Skeletal muscle tissue (tissue), 4 donors: Measurements from ENCODE around the gene B3GNT3. TPM values are rescaled to one million over a fixed set of nuclear protein-coding genes. Genes with fewer than 3 reads are reported as not detected.
"Not testable (repeated sequence)": the region's sequence is repeated elsewhere in the genome, so short reads cannot be mapped to it uniquely, and the experiment has no call there.

Source experiments
- H3K27ac ChIP-seq: one replicate; pipeline ENCODE4 v1.7.0; 2013; ENCODE audit warnings: mild to moderate bottlenecking, low read depth, low read length, inconsistent platforms
- H3K27me3 ChIP-seq, 3 donors: one replicate each; pipeline ENCODE4 v1.7.0; 2013; ENCODE audit warnings: low read length in 3 of 3; ENCODE audit not compliant: control insufficient read depth in 3 of 3, insufficient read depth in 3 of 3
- H3K36me3 ChIP-seq, 3 donors: one replicate each; pipeline ENCODE4 v1.7.0; 2013; ENCODE audit warnings: low read length in 3 of 3; ENCODE audit not compliant: control insufficient read depth in 3 of 3, insufficient read depth in 3 of 3
- H3K4me1 ChIP-seq, 3 donors: one replicate each; pipeline ENCODE4 v1.7.0; 2013; ENCODE audit warnings: low read length in 3 of 3, mild to moderate bottlenecking in 3 of 3; ENCODE audit not compliant: control insufficient read depth in 3 of 3, insufficient read depth in 3 of 3
- H3K4me3 ChIP-seq, 3 donors: one replicate each; pipeline ENCODE4 v1.7.0; 2013; ENCODE audit warnings: low read length in 3 of 3
- H3K9ac ChIP-seq, 3 donors: one replicate each; pipeline ENCODE4 v1.7.0; 2013; ENCODE audit warnings: low read length in 3 of 3, mild to moderate bottlenecking in 3 of 3, moderate library complexity in 2 of 3, low read depth in 1 of 3
- H3K9me3 ChIP-seq, 3 donors: one replicate each; pipeline ENCODE4 v1.7.0; 2013; ENCODE audit warnings: low read length in 3 of 3; ENCODE audit not compliant: control insufficient read depth in 3 of 3
- total RNA-seq: library from RNA; depleted of rRNA; stranded (reverse); fragments of >200 nt; gene quantifications from one replicate; pipeline ENCODE4 v1.2.3, GENCODE V29; 2014
- donor health status: Osteomylitis.

The B3GNT3 gene
- total RNA-seq, 1 donor from 2014 or later, result not detected

- H3K27me3 ChIP-seq, result peaks cover 35 to 52% (median 48%) of the 10 kb centered on the region in 3 donors
Measured at GRCh38 chr19:17780781-17781180, 14.2 kb upstream of the B3GNT3 start.

GRCh38 chr19:17783721-17784120 is 11.2 kb upstream of the B3GNT3 start:
- not testable (repeated sequence) for H3K4me3 ChIP-seq, H3K9me3 ChIP-seq, H3K36me3 ChIP-seq, H3K4me1 ChIP-seq, H3K9ac ChIP-seq, H3K27ac ChIP-seq
- H3K27me3 ChIP-seq, result peaks cover 23 to 33% (median 30%) of the 10 kb centered on the region in 3 donors

More at GRCh38 chr19:17780781-17781180, 14.2 kb upstream of the B3GNT3 start:
- Histone ChIP-seq H3K4me3 (no peak overlapping the region), H3K36me3 (no peaks in the 10 kb centered on the region), H3K9ac (no peak overlapping the region), H3K4me1 (peaks cover 0 to 4% (median 3%) of the 10 kb centered on the region in 3 donors), H3K9me3 (peaks cover 0 to 2% (median 0%) of the 10 kb centered on the region in 3 donors), H3K27ac (no peak overlapping the region)

DNA sequence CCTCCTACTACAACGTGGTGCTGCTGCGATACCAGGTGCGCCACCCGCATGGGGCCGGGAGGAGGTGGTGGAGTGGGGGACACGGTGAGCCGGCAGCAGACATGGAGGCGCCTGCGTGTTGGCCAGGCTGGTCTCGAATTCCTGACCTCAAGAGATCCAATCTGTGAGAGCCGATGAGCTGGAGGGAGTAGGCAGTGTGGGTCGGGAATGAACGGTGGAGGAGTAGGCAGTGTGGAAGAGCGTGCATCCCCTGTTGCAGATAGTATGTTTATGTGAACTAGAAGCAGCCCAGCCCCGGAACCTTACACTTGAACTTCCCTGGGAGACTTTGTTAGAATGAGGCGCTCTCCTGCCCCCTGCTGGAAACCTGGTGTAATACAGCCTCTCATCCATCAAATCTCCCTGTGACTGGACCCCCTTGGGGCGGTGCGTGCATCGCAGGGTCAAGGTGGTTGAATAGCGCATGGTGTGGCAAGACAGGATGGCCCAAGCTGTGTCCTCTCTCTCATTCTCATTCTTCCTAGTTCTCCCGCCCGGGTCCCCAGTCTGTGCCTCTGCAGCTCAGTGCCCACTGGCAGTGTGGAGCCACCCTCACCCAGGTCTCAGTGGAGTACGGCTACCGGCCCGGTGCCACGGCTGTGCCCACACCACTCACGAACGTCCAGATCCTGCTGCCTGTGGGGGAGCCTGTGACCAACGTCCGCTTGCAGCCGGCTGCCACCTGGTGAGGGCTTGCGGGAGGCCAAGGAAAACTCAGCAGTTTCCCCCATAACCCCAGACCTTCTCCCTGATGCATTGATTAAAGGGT is 10.5 kb upstream of the B3GNT3 start:
- peaks cover 0 to 2% (median 0%) of the 10 kb centered on the region in 3 donors for H3K9me3 ChIP-seq
- no peak overlapping the region for H3K4me3 ChIP-seq
- H3K36me3 ChIP-seq, result peaks cover 0 to 2% (median 0%) of the 10 kb centered on the region in 3 donors
- no peak overlapping the region for H3K9ac ChIP-seq
- peaks cover 16 to 26% (median 26%) of the 10 kb centered on the region in 3 donors for H3K27me3 ChIP-seq
- H3K27ac ChIP-seq, result no peak overlapping the region
- H3K4me1 ChIP-seq, result peaks cover 0 to 3% (median 2%) of the 10 kb centered on the region in 3 donors

GRCh38 chr19:17787274-17787913 is 7.5 kb upstream of the B3GNT3 start:
- Histone ChIP-seq H3K4me1 (peaks cover 0 to 3% (median 2%) of the 10 kb centered on the region in 3 donors), H3K27me3 (peaks cover 7 to 12% (median 11%) of the 10 kb centered on the region in 3 donors), H3K9ac (no peak overlapping the region), H3K9me3 (peaks cover 0 to 2% (median 0%) of the 10 kb centered on the region in 3 donors), H3K4me3 (no peak overlapping the region), H3K27ac (no peak overlapping the region), H3K36me3 (peaks cover 0 to 2% (median 0%) of the 10 kb centered on the region in 3 donors)

GRCh38 chr19:17788632-17789031 is 6.3 kb upstream of the B3GNT3 start:
- H3K4me1 ChIP-seq, result peaks cover 0 to 3% (median 2%) of the 10 kb centered on the region in 3 donors
- H3K9me3 ChIP-seq, result no peaks in the 10 kb centered on the region
- no peak overlapping the region for H3K4me3 ChIP-seq
- no peak overlapping the region for H3K27ac ChIP-seq
- H3K27me3 ChIP-seq, result peaks cover 7 to 16% (median 12%) of the 10 kb centered on the region in 3 donors
- no peak overlapping the region for H3K9ac ChIP-seq
- H3K36me3 ChIP-seq, result peaks cover 0 to 2% (median 0%) of the 10 kb centered on the region in 3 donors

GRCh38 chr19:17790059-17790780 is 4.7 kb upstream of the B3GNT3 start:
- Histone ChIP-seq H3K4me3 (no peak overlapping the region), H3K36me3 (peaks cover 0 to 2% (median 0%) of the 10 kb centered on the region in 3 donors), H3K9ac (no peak overlapping the region), H3K27me3 (peaks cover 17 to 24% (median 23%) of the 10 kb centered on the region in 3 donors), H3K9me3 (no peaks in the 10 kb centered on the region), H3K27ac (no peak overlapping the region), H3K4me1 (no peaks in the 10 kb centered on the region)

- no peak overlapping the region for H3K27ac ChIP-seq
- H3K9ac ChIP-seq, result no peak overlapping the region
- H3K27me3 ChIP-seq, result peaks cover 43 to 47% (median 45%) of the 10 kb centered on the region in 3 donors
- H3K4me3 ChIP-seq, result no peak overlapping the region
- no peaks in the 10 kb centered on the region for H3K9me3 ChIP-seq
- H3K4me1 ChIP-seq, result no peaks in the 10 kb centered on the region
- H3K36me3 ChIP-seq, result no peaks in the 10 kb centered on the region
Measured at GRCh38 chr19:17794412-17794730, 567 bp upstream of the B3GNT3 start.

DNA sequence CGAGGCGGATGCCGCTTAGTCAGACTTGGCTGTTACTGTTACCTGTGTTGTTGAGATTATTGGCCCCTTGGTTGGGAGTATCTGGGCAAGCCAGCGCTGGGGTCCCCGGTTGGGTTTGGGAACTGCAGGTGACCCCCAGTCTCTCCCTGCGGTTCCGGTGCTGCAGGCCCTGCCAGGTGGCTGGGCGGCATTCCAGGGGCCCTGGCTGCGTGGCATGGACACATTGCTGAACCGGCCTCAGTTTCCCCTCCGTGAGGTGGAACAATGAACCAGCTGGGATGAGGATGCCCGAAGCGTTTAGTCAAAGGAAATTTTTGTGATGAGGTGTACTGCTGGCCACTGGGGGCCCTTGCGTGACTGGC is 538 bp downstream of the B3GNT3 start:
- H3K36me3 ChIP-seq, result no peaks in the 10 kb centered on the region
- H3K4me1 ChIP-seq, result no peaks in the 10 kb centered on the region
- no peak overlapping the region for H3K27ac ChIP-seq
- H3K9me3 ChIP-seq, result no peaks in the 10 kb centered on the region
- peaks cover 43 to 50% (median 47%) of the 10 kb centered on the region in 3 donors for H3K27me3 ChIP-seq
- no peak overlapping the region for H3K9ac ChIP-seq
- no peak overlapping the region for H3K4me3 ChIP-seq

DNA sequence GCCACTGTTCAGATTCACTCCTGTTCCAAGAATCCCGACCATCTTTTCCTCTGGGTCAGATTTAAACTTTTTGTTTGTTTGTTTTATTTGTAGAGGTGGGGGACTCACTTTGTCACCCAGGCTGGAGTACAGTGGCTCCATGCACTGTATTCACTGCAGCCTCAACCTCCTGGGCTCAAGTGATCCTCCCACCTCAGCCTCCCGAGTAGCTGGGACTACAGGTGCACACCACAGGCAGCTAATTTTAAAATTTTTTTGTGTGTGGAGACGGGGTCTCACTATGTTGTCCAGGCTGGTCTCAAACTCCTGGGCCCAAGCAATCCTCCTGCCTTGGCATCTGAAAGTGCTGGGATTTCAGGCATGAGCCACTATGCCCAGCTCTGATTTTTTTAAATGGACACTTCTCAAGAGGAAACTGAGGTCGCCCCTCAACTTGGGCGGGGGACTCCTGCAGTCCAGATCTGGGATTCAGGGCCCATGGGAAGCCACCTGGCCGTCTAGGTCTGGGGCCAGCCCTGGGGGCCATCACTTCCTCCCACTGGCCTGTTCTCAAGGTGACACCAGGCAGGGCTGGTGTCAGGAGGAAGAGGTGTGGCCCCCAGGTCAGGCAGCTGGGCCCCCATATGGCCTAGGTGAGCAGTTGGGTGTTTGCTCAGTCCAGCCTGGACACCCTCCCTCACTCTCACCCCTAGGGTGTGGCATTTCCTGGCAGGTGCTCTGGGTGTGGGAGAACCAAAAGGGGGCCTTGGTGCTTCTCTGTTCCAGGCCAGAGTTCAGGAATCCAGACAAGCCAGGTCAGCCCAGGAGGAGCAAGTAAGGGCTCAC is 1.3 kb downstream of the B3GNT3 start:
- H3K4me3 ChIP-seq, result no peak overlapping the region
- H3K4me1 ChIP-seq, result no peaks in the 10 kb centered on the region
- H3K27ac ChIP-seq, result no peak overlapping the region
- H3K9me3 ChIP-seq, result no peaks in the 10 kb centered on the region
- H3K27me3 ChIP-seq, result peaks cover 42 to 50% (median 47%) of the 10 kb centered on the region in 3 donors
- H3K36me3 ChIP-seq, result no peaks in the 10 kb centered on the region
- H3K9ac ChIP-seq, result no peak overlapping the region
